ENCODE results near the gene MRPL43. TPM values are rescaled to one million over a fixed set of nuclear protein-coding genes. Genes with fewer than 3 reads are reported as not detected.
"Not testable (repeated sequence)": the region's sequence is repeated elsewhere in the genome, so short reads cannot be mapped to it uniquely, and the experiment has no call there.

Gene MRPL43
- 51.7 TPM for total RNA-seq
- long read RNA-seq, transcript MRPL43-203 (3 exons, 1,010 nt) = major isoform, 23 of 44 reads
- long read RNA-seq, partial matches to known transcripts = 4 of 44 reads
- long read RNA-seq, other reads (novel, unspliced or antisense) = 4 of 44 reads

DNA sequence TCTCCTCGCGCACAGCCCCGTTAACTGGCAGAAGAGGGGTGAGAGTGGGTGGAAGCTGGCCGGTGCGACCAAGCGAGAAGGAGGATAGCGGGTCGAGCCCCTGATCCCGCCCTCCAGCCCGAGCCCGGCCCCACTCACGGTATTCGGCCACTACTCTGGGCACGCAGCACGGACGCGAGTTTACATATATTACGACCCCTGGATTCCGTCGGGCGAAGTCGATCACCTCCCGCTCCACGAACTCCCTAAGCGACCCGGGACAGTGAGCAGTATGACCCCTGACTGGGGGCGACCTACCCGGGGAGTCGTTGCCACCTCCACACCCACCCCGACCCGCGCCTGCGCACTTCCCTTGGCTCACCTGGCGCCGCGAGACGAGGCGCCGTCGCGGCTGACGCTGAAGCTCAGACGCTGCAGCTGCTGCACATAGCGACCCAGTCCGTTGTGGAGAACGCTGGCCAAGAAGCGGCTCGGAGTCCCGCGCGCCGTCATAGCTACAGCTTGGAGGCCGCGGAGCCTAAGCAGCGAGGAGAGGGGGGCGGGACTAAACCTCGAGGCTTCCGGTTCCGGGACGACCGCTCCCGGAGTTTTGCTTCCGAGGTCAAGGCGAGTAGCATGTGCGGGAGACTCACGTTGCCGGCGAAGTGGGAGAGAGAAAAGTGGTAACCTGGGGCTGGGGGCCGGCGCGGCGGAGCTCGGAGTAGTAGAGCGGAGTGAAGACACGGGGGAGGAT, at the start of gene MRPL43, which contains the start of gene TWNK:
MRPL43 (minus strand) TSS at position 546 of the 733 bp plus-strand sequence; CDS start at position 492, 54 bp downstream.
TWNK (plus strand) TSS at position 592 of the 733 bp plus-strand sequence. CDS start 668 bp downstream, outside the sequence.
- intact Hi-C loops (cut with DNase I) = loop anchor here (5.0 kb wide), 1 partner anchor 75 kb away; the partner anchor contains the start of gene SLF2
- DNase-seq (ENCODE audit: low spot score) = peak; percentile 94

GRCh38 chr10:101036726-101037125, 49.4 kb upstream of the MRPL43 start:
- no peak for DNase-seq (ENCODE audit: low spot score)

DNA sequence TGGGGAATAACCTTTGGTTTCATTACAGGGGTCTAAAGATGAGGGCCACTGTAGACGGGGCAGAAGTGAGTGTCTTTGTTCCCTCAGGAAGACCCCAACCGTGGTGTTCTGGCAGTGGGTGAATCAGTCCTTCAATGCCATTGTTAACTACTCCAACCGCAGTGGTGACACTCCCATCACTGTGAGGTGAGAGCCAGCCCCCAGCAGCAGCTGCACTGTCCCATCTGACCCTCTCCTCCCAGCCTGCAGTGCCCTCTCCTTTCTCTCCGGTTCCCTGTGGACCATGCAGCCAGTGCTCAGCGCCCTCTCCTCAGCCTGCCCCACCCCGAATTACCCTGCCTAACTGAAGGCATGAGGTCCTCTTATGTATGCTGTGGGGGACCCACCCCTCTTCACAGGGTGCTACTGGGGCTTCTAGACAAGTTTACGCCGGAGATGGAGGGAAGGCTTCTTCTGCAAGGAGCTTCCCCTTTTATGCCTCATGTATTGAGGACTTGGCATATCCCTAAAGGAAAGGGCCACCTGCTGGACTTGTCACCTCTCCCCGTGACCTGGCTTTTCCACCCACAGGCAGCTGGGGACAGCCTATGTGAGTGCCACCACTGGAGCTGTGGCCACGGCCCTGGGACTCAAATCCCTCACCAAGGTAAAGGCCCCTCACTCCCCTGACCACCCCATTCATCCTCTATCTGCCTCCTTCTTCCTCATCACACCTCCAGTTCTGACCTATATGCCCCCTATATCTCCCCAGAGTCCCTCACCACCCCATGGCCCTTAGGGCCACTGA, 48.8 kb upstream of the MRPL43 start:
- intact Hi-C loops (cut with DNase I) = no loop called here

More at GRCh38 chr10:101036726-101037125, 49.4 kb upstream of the MRPL43 start:
- intact Hi-C loops (cut with DNase I) = no loop called here

DNA sequence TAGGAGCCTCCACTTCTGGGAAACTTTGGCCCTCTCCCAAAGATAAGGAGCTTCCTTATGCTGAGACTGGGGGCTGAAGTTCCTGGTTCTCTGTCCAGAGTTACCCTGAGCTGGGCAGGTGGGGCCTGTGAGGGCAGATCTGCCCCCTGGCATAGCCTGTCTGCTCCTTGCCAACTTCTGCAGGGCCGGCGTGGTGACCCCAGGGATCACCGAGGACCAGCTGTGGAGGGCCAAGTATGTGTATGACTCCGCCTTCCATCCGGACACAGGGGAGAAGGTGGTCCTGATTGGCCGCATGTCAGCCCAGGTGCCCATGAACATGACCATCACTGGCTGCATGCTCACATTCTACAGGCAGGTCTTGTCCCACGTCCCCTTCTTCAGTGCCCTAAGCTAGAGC, 48.0 kb upstream of the MRPL43 start:
- intact Hi-C loops (cut with DNase I) = no loop called here
- DNase-seq (ENCODE audit: low spot score) = no peak

More for the DNA sequence above, 48.8 kb upstream of the MRPL43 start:
- DNase-seq (ENCODE audit: low spot score) = no peak

GRCh38 chr10:101034404-101034803, 47.1 kb upstream of the MRPL43 start:
- intact Hi-C loops (cut with DNase I); DNase-seq (ENCODE audit: low spot score): not testable (repeated sequence)

DNA sequence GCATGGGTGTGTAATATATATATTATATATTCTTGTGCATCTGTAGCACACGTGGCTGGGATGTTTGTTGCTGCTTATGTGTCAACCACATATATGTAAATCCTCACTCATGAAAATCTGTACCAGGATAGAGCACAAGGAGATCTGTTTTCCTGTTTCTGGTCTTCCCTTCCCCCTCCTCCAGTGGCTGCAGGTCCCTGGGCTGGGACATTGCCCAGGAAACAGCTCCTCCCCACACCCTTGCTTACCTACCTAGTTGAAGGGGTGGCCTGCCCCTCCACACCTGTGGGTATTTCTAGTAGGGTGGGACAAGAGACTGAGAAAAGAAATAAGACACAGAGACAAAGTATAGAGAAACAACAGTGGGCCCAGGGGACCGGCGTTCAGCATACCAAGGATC, 46.0 kb upstream of the MRPL43 start:
- DNase-seq (ENCODE audit: low spot score) = no peak
- intact Hi-C loops (cut with DNase I) = no loop called here

GRCh38 chr10:101032637-101033224, 45.4 kb upstream of the MRPL43 start:
- intact Hi-C loops (cut with DNase I) = no loop called here
- peak; percentile 84 for DNase-seq (ENCODE audit: low spot score)

GRCh38 chr10:101031796-101032636, 44.7 kb upstream of the MRPL43 start:
- intact Hi-C loops (cut with DNase I) = loop anchor here (2.0 kb wide), 1 partner anchor 33 kb away; the partner anchor contains the start of gene LZTS2
- DNase-seq (ENCODE audit: low spot score) = peak; percentile 94

- peak; percentile 99 for DNase-seq (ENCODE audit: low spot score)
- intact Hi-C loops (cut with DNase I) = loop anchor here (2.0 kb wide), 1 partner anchor 32 kb away; the partner anchor contains the start of gene LZTS2
These were observed 44.0 kb upstream of the MRPL43 start, which contains the start of the genes PDZD7 and SFXN3 for GRCh38 chr10:101031128-101031795. PDZD7 (minus strand) TSS chr10:101031129; CDS start chr10:101030219, 910 bp downstream. SFXN3 (plus strand) TSS chr10:101031234; CDS start chr10:101034695, 3,461 bp downstream.

DNA sequence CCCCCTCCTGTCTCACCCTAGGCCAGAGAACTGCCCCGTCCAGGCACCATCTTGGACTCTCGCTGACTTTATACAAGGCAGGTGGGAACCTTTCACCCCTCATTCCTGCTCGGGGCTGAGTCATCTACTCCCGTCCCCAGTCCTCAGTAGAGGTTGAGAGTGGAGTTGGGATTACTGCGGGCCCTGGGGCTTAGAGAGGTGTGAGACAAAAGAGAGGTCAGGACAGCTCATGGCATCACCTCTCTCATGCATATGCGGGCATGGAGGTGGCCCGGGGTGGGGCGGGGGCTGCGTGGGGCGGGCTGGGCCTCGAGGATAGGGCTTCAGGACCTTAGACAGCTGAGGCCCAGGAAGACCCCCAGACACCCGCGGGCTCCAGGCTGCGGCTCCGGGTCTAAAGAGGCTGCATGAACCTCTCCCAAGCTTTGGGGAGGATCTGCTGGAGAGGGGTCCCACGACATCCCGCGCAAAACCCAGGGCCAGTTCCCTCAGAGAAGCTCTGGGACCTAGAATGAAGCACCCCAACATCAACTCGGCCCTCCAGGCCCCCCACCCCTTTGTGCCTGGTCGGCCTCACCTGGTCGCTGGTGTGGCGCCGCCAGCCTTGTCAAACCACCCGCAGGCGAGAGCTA, 43.3 kb upstream of the MRPL43 start:
- no peak for DNase-seq (ENCODE audit: low spot score)
- intact Hi-C loops (cut with DNase I) = loop anchor here (2.0 kb wide), 1 partner anchor 32 kb away; the partner anchor contains the start of gene LZTS2

DNA sequence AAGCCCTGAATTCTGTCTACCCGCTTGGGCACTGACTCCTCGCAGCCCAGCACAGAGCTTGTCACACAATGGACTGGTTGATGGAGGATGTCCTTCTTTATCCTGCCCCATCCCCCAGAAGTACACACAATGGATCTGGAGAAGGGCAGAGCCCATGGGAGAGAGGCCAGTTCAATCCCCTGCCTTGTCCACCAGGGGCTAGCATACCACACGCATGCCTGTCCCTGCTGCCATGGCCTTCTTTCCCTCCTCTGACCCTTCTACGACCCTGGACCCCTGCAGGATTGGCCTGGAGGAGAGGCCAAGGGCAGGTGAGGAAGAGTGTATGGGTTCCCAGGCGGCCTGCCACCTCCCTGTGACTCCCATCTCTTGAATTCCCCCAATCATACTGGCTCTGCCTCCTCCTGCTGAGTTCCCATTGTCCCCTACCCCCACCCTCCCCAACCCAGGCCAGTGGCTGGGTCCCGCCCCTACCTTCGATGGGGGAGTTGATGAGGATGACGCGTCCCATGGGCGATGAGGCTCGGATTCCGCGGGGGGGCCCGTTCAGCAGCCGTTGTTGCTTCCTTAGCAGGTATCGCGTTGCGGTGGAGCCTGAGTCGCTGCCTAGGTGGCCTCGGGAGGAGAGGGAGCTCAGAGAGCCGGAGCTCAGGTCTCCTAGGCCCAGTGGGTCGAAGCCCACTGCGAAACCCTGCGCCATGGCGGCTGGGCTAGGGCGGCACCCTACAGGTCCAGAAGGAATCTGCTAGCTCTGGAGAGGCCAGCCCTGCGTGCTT, 42.4 kb upstream of the MRPL43 start:
- DNase-seq (ENCODE audit: low spot score) = no peak
- intact Hi-C loops (cut with DNase I) = loop anchor here (2.0 kb wide), 1 partner anchor 31 kb away; the partner anchor contains the start of gene LZTS2

DNA sequence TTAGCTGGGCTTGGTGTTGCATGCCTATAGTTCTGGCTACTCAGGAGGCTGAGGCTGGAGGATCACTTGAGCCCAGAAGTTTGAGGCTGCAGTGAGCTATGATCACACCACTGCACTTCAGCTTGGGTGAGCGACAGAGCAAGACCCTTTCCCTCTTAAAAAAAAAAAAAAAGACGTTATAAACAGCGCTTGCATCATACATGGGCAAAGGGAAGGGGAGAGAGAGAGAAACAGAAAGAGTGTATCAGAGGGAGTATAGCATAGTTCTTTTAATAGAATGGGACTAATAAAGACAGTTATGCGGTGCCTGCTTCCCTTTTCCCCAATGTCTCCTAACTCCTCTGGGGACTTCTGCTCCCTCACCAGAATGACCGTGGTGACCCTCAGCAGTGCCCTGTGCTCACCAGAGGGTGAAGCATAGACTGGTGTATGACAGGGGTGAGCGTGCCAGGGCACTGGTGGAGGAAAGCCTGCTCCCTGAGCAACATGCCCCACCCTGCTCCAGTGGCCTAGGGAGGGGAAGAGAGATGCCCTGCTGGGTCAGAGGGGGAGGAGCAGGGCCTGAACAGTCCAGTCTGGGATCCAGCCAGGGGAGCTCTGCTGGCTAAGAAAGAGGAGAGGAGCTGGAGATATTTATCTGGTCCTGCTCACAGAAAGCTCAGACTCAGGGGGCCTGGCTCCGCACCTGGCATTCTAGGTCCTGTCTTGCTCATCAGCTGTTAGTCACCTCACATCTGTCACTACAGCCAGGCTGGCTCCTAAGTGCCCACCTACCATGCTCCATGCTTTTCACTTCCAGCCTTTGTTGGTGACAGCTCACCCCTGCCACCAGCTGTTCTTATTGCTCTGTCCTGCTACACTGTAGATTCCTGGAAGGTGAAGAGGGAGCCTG, 41.4 kb upstream of the MRPL43 start:
- intact Hi-C loops (cut with DNase I) = no loop called here
- no peak for DNase-seq (ENCODE audit: low spot score)

GRCh38 chr10:101027106-101027720, 39.9 kb upstream of the MRPL43 start:
- intact Hi-C loops (cut with DNase I) = no loop called here

GRCh38 chr10:101022967-101023705, 35.8 kb upstream of the MRPL43 start:
- DNase-seq (ENCODE audit: low spot score) = no peak
- intact Hi-C loops (cut with DNase I) = no loop called here

More at GRCh38 chr10:101027106-101027720, 39.9 kb upstream of the MRPL43 start:
- DNase-seq (ENCODE audit: low spot score) = no peak

Data from cardiac septum (tissue), 1 donor.